Stimulated activated CD4-positive, alpha-beta T cell treated with anti-CD3 and anti-CD28 coated beads, TNF-alpha, amount 100 ng/mL, for 48 hours (primary cell): Measurements from ENCODE around the gene FN3KRP.

ENCODE experiments used
- DNase-seq, 3 donors: peaks; one replicate each; pipeline ENCODE4 v3.0.0-alpha.2; 2020; ENCODE audit warnings: low read depth in 3 of 3

Gene FN3KRP

GRCh38 chr17:82716203-82717010 is at the start of gene FN3KRP:
Gene FN3KRP (plus strand): TSS chr17:82716706. CDS start chr17:82716756, 50 bp downstream.
- peak; percentile 80 to 91 (median 84) for DNase-seq

GRCh38 chr17:82666931-82667667 is 49.4 kb upstream of the FN3KRP start:
- DNase-seq: no peak

GRCh38 chr17:82667668-82668000 is 48.9 kb upstream of the FN3KRP start:
- DNase-seq: no peak

GRCh38 chr17:82668024-82668630 is 48.4 kb upstream of the FN3KRP start:
- DNase-seq: no peak

GRCh38 chr17:82668631-82669099 is 47.8 kb upstream of the FN3KRP start:
- peak in 2 of 3 donors; percentile 38 for DNase-seq

- DNase-seq: no peak
Measured at GRCh38 chr17:82670661-82671450, 45.6 kb upstream of the FN3KRP start.

- no peak for DNase-seq
Measured at GRCh38 chr17:82674656-82675475, 41.6 kb upstream of the FN3KRP start.

DNA sequence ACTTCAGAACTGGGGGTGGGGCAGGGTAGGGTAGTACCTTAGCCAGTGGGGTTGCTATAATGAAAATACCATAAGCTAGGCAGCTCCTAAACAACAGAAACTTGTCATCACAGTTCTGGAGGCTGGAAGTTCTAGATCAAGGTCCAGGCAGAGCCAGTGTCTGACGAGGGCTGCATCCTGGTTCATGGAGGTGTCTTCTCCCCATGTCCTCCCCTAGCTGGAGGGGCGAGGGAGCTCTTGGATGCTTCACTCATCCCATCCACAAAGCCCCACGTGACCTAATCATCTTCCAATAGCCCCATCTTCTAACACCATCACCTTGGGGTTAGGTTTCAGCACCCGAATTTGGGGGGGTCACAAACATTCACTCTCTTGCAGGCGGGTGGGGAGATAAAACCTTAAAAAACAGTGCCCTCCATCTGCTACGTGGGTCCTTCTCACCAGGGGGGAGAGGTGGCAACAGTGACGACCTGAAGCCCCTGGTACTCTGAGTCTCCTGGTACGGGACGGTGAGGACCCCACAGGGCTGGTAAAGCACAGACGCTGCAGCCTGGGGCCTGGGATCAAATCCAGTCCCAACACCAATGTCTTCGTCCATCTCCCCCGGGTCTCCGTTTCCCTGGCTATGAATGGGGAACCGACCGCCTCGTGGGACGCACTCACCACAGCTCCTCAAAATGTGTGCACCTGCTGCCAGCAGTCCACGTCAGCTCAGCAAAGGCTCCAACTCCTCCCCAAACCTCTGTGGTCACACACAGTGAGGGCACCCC is 40.8 kb upstream of the FN3KRP start:
- no peak for DNase-seq

DNA sequence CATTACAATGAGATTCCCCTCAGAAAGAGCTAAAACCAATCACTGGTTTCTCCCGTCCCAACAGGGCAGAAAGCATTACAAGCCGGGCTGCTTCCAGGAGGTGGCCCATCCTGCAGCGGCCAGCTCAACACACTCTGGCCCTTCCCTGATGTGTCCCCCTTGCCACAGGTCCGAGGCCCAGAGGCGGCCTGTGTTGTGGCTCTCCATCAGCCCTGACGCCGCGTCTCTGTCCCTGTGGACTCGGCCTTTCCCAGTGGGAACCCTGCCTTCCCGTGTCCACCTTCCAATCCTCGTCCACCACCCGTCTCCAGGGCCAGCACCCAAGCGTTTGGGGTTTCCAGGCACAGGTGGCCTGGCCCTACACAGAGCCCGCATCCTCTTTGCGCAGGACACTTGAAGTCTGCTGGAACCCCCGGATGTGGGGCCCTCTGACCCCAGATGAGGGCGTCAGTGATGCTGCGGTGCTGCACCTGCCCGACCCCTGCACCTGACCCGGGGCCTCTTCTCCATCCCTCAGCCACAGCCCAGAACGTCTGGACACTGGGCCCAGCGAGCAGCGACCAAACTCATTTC is 39.1 kb upstream of the FN3KRP start:
- DNase-seq: no peak

DNA sequence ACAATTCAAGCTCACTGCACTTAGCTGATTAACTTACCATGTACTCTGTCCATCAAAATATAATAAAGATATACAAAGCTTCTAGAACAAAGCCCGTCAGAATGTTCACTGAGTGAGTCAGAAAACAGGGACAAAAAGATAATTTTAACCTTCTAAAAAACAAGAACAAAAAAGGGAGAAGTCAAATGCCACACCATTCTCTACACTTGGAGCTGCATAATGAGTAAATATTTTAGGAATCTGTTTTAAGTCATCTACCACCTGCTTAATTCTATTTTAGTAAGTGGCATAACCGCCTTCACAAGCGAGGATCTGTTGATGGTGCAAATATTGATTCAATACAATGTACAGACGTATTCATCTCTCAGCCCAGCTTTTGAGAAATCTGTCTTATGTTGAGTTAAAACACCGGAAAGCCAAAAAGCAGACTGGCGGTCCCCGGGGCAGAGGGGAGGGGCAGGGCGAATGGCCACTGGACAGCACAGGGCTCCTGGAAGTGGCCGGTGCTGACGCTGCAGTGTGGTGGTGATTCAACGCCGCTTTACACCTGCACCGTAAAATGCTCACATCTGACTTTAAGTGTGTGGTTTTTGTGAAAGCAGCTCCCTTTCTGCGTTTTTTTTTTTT is 38.1 kb upstream of the FN3KRP start:
- no peak for DNase-seq

GRCh38 chr17:82679586-82680465 is 36.7 kb upstream of the FN3KRP start:
- DNase-seq: no peak

DNA sequence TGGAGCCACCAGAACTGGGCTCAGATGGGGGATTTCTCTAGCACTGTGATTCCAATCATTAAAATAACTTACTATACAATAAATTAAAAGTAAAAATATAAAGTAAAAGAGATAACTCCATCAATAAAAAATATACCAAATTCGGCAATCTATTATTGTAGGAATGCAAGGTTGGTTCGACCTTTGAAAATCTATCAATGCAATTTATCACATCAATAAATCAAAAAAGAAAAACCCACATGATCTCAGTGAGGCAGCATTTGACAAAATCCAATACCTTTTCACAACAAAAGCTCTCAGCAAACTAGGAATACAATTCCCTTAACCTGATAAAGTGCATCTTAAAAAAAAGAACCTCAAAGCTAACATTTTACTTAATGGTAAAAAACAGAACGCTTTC is 35.0 kb upstream of the FN3KRP start:
- DNase-seq: no peak

- no peak for DNase-seq
Measured at GRCh38 chr17:82683534-82683933, 33.0 kb upstream of the FN3KRP start.

DNA sequence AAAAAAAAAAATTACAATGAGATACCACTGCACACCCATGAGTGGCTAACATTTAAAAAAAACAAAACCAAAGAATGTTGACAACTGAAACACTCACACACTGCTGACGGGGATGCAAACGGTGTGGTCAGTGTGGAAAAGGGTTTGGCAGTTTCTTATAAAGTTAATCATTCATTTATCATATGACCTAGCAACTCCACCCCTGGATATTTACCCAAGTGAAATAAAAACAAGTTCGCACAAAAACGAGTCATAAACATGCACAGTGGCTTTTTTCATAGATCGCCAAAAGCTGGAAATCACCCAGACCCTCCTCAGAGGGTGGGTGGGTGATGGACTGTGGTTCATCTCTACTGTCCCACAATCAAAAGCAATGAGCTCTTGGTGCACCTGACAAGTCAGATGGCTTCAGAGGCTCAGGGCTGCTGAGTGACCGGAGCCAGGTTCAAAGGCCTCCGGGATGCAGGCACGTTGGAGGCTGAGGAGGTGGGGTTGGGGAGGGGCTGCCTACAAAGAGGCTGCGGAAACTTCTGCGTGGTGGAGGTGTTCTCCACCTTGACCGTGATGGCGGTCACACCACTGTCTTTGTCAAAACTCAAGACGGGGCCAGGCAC is 32.2 kb upstream of the FN3KRP start:
- DNase-seq: no peak

GRCh38 chr17:82685291-82685690 is 31.2 kb upstream of the FN3KRP start:
- no peak for DNase-seq

DNA sequence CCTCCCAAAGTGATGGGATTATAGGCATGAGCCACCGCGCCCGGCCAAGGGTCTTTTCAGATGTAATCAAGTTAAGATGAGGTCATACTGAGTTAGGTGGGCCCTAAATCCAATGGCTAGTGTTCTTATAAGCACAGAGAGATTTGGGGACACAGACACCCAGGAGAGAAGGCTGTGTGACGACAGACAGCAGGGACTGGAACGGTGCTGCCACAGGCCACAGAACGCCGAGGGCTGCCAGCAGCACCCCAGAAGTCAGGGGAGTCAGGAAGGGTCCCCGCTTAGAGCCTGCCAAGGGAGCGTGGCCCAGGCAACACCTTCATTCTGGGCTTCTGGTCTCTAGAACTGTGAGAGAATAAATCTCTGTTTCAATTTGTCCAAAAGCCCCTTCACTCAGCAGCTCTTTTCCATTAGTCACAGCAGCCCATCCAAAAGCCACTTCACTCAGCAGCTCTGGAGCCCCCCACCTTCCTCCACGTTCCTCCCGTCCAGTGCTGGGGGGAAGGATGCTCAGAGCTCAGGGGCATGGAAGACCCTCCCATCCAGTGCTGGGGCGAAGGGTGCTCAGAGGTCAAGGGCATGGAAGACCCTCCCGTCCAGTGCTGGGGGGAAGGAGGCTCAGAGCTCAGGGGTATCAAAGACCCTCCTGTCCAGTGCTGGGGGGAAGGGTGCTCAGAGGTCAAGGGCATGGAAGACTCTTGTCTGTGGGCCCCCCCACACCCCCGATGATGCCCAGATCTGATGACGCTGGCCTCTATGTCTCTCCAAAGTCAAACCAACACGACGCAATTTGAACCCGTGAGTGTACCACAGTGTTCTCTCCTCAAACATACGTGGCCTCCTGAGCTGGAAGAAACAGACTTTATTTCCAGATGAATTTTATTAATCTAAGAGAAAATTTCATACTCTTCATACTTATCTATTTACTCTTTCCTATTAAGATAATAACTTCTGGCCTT is 29.9 kb upstream of the FN3KRP start:
- DNase-seq: no peak

- no peak for DNase-seq
Measured at GRCh38 chr17:82687375-82687861, 29.1 kb upstream of the FN3KRP start.
